Lower lobe of right lung (tissue), 2 donors: Measurements from ENCODE around the gene PEAK1. TPM values are rescaled to one million over a fixed set of nuclear protein-coding genes. Genes with fewer than 3 reads are reported as not detected.

Experiments used
- ATAC-seq, 2 donors: fragments of 200-7000 bp; cut with Tn5 transposase; one replicate each; pipeline ENCODE4 v1.9.1; 2020 to 2022; ENCODE audit warnings: mild to moderate bottlenecking in 2 of 2, moderate library complexity in 2 of 2
- DNase-seq: peaks from one replicate; pipeline ENCODE4 v3.0.0-alpha.2; 2020
- H3K27ac ChIP-seq: fragments of 200-600 bp; one replicate; pipeline ENCODE4 v1.8.0; 2022
- H3K27me3 ChIP-seq: fragments of 200-600 bp; one replicate; pipeline ENCODE4 v1.8.0; 2022; ENCODE audit warnings: low read depth
- H3K36me3 ChIP-seq: fragments of 200-600 bp; one replicate; pipeline ENCODE4 v1.8.0; 2022; ENCODE audit warnings: mild to moderate bottlenecking
- H3K4me1 ChIP-seq: fragments of 200-600 bp; one replicate; pipeline ENCODE4 v1.8.0; 2022
- H3K4me3 ChIP-seq: fragments of 200-600 bp; one replicate; pipeline ENCODE4 v1.8.0; 2022; ENCODE audit warnings: mild to moderate bottlenecking
- H3K9me3 ChIP-seq: fragments of 200-600 bp; one replicate; pipeline ENCODE4 v1.8.0; 2022
- CTCF ChIP-seq: fragments of 200-600 bp; IDR thresholded peaks from one replicate; pipeline ENCODE4 v1.8.0; 2022; ENCODE audit warnings: antibody characterized with exemption, mild to moderate bottlenecking
- intact Hi-C: fragments of 100-400 bp; cut with DNase I; formaldehyde crosslinking; loops from one replicate; pipeline ENCODE4 v1.11.0; 2022
- total RNA-seq: library from RNA; stranded (reverse); fragmentation: NEBNext Ultra II Directional; extraction: Animal tissue kit (Norgen Biotek cat#: 25700); gene quantifications from one replicate; pipeline ENCODE4 v1.2.1, GENCODE V29; 2021
- donor health status: DM: no; HTN: yes; CAD: no; lungs with severe emphysema.

PEAK1 gene
- total RNA-seq, 1 donor from 2014 or later, result 112 TPM

- intact Hi-C loops, result no loop called here
- DNase-seq (no peak), ATAC-seq (no peak)
- Histone ChIP-seq H3K4me1 (peaks cover 12% of the 10 kb centered on the region), H3K27me3 (no peaks in the 10 kb centered on the region), H3K9me3 (no peaks in the 10 kb centered on the region), H3K36me3 (no peaks in the 10 kb centered on the region), H3K27ac (no peak overlapping the region), H3K4me3 (no peak overlapping the region)
- no peak for TF ChIP-seq CTCF
These were observed 39.9 kb downstream of the PEAK1 start for GRCh38 chr15:77380033-77380432.

GRCh38 chr15:77376770-77377169 lies 43.1 kb downstream of the PEAK1 start:
- no peak for DNase-seq

GRCh38 chr15:77375133-77375532 lies 44.8 kb downstream of the PEAK1 start:
- Histone ChIP-seq H3K9me3 (no peaks in the 10 kb centered on the region), H3K27me3 (no peaks in the 10 kb centered on the region), H3K4me3 (no peak overlapping the region), H3K4me1 (no peaks in the 10 kb centered on the region), H3K27ac (no peak overlapping the region), H3K36me3 (no peaks in the 10 kb centered on the region)
- intact Hi-C loops, result no loop called here
- TF ChIP-seq CTCF, result no peak
- ATAC-seq, result no peak
- no peak for DNase-seq

More at GRCh38 chr15:77376770-77377169, 43.1 kb downstream of the PEAK1 start:
- Histone ChIP-seq H3K27ac (no peak overlapping the region), H3K36me3 (no peaks in the 10 kb centered on the region), H3K4me3 (no peak overlapping the region), H3K27me3 (no peaks in the 10 kb centered on the region), H3K4me1 (peaks cover 4% of the 10 kb centered on the region), H3K9me3 (no peaks in the 10 kb centered on the region)
- intact Hi-C loops, result no loop called here
- no peak for TF ChIP-seq CTCF
- ATAC-seq, result no peak

- Histone ChIP-seq H3K4me3 (no peak overlapping the region), H3K9me3 (no peaks in the 10 kb centered on the region), H3K27me3 (no peaks in the 10 kb centered on the region), H3K27ac (no peak overlapping the region), H3K36me3 (no peaks in the 10 kb centered on the region), H3K4me1 (no peaks in the 10 kb centered on the region)
- no peak for TF ChIP-seq CTCF
- DNase-seq (no peak), ATAC-seq (no peak)
- intact Hi-C loops, result no loop called here
These were observed 46.5 kb downstream of the PEAK1 start for GRCh38 chr15:77373441-77373840.

- intact Hi-C loops, result no loop called here
- no peak for TF ChIP-seq CTCF
- no peaks in the 10 kb centered on the region for H3K9me3 ChIP-seq
- ATAC-seq (no peak), DNase-seq (no peak)
- H3K4me1 ChIP-seq, result no peaks in the 10 kb centered on the region
- no peaks in the 10 kb centered on the region for H3K27me3 ChIP-seq
- H3K36me3 ChIP-seq, result no peaks in the 10 kb centered on the region
- no peak overlapping the region for H3K27ac ChIP-seq
- H3K4me3 ChIP-seq, result no peak overlapping the region
These were observed 47.9 kb downstream of the PEAK1 start for GRCh38 chr15:77371850-77372563.
